ENCODE data around the gene CPVL. TPM values are rescaled to one million over a fixed set of nuclear protein-coding genes. Genes with fewer than 3 reads are reported as not detected.

CPVL gene
- polyA plus RNA-seq, 3 donors: 51.7 to 73.9 (median 57.5) TPM

GRCh38 chr7:28953633-28954032 lies 192.7 kb downstream of the CPVL start:
- peak; percentile 68 for DNase-seq

Other genes with a start within 250 kb of the CPVL start
- 10 to 100 TPM; 42.1 to 61.8 (median 55.0) TPM for gene TRIL, start 188.2 kb downstream of the CPVL start, polyA plus RNA-seq (ENCODE audit: insufficient read length in 3 of 3)
- gene CHN2, start 48.2 kb upstream of the CPVL start, polyA plus RNA-seq (ENCODE audit: insufficient read length in 3 of 3): 10 to 100 TPM; 14.7 to 17.7 (median 16.0) TPM